ENCODE data around the gene MECP2. TPM values are rescaled to one million over a fixed set of nuclear protein-coding genes. Genes with fewer than 3 reads are reported as not detected.

Gene MECP2
- polyA plus RNA-seq, 2 of the 4 experiments (the other 2 are of a cell fraction): 17.7 to 19.2 TPM

DNA sequence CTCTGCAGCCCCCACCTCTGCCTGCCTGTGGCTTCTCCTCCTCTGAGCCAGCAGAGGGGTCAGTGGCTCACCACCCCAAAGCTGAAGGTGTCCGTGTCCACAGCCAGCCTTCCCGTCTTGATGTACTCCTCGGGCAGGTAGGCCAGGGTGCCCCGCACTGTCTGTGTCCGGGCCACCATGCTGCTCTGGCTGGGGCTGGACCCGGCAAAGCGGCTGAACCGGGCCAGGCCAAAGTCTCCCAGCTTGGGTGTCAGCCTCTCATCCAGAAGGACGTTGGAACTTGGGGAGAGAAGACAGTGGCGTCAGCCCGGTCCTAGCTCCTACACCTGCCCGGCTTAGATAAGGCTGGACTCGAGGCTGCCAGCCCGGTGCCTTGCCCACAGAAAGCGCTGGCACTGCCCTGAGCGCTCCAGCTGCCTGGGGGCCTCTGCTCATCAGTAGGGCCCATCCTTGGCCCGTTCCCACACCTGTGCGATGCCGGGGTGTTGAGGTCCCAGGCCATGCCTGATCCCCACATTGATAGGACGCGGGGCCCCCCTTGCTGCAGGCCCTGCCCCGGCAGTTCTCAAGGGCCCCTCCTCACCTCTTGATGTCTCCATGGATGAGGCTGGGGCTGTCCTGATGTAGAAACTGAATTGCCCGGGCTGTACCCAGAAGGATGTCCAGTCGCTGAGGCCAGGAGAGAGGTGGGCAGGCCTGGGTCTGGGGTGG, 81.0 kb downstream of the MECP2 start:
- DNase-seq (ENCODE audit: low read depth in 1 of 2, low spot score in 1 of 2) (no peak), FAIRE-seq (no peak), ATAC-seq (no peak)
- Histone ChIP-seq H3K4me2 (no peak overlapping the region), H3K4me3 (no peak overlapping the region), H3K4me1 (peaks cover 26% of the 10 kb centered on the region), H3K27ac (peak overlapping the region in 1 of 2 experiments; percentile 7; a peak in 1 of 6 replicates), H3K9me3 (no peaks in the 10 kb centered on the region)
- WGBS (ENCODE audit: missing lambda C conversion rate): 90% methylated on average over 13 of the region's 24 CpGs
- ChIA-PET CTCF (interaction anchor here (1.2 to 3.5 kb wide), 3 partner anchors 10 to 30 kb away, joined by 3 to 11 read pairs (median 3); no protein-coding TSS in a partner anchor), POLR2A (no interaction called here)
- no peak for TF ChIP-seq HOXA7 (CRISPR knock-in tag; IDR thresholded peaks at IDR 0.05)
- TF ChIP-seq NFE2L2 (conservative IDR thresholded peaks at IDR 0.05; ENCODE audit: low read length): no peak
- no peak for TF ChIP-seq TP53 (CRISPR knock-in tag; IDR thresholded peaks at IDR 0.05)
- TF ChIP-seq BHLHE40 (IDR thresholded peaks at IDR 0.05; ENCODE audit: low read depth, low read length): no peak
- no peak for TF ChIP-seq SMC3 (IDR thresholded peaks at IDR 0.05)
- no peak for TF ChIP-seq ATOH8 (CRISPR knock-in tag; IDR thresholded peaks at IDR 0.05; ENCODE audit: low read depth)
- TF ChIP-seq HOXB5 (CRISPR knock-in tag; IDR thresholded peaks at IDR 0.05): no peak
- TF ChIP-seq KDM5A (IDR thresholded peaks at IDR 0.05): no peak
- TF ChIP-seq HEYL (CRISPR knock-in tag; IDR thresholded peaks at IDR 0.05): no peak
- no peak for TF ChIP-seq HOXB13 (CRISPR knock-in tag; IDR thresholded peaks at IDR 0.05; ENCODE audit: low read depth)
- no peak for TF ChIP-seq CHD2 (IDR thresholded peaks at IDR 0.05; ENCODE audit: low read length, partially characterized antibody)
- TF ChIP-seq CBX8 (IDR thresholded peaks at IDR 0.05): no peak
- TF ChIP-seq, protein P1, sequence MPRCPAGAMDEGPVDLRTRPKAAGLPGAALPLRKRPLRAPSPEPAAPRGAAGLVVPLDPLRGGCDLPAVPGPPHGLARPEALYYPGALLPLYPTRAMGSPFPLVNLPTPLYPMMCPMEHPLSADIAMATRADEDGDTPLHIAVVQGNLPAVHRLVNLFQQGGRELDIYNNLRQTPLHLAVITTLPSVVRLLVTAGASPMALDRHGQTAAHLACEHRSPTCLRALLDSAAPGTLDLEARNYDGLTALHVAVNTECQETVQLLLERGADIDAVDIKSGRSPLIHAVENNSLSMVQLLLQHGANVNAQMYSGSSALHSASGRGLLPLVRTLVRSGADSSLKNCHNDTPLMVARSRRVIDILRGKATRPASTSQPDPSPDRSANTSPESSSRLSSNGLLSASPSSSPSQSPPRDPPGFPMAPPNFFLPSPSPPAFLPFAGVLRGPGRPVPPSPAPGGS (IDR thresholded peaks at IDR 0.05): no peak
- no peak for TF ChIP-seq NPAS2 (CRISPR knock-in tag; IDR thresholded peaks at IDR 0.05; ENCODE audit: borderline replicate concordance)
- TF ChIP-seq, protein P2, sequence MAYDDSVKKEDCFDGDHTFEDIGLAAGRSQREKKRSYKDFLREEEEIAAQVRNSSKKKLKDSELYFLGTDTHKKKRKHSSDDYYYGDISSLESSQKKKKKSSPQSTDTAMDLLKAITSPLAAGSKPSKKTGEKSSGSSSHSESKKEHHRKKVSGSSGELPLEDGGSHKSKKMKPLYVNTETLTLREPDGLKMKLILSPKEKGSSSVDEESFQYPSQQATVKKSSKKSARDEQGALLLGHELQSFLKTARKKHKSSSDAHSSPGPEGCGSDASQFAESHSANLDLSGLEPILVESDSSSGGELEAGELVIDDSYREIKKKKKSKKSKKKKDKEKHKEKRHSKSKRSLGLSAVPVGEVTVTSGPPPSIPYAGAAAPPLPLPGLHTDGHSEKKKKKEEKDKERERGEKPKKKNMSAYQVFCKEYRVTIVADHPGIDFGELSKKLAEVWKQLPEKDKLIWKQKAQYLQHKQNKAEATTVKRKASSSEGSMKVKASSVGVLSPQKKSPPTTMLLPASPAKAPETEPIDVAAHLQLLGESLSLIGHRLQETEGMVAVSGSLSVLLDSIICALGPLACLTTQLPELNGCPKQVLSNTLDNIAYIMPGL (CRISPR knock-in tag; IDR thresholded peaks at IDR 0.05; ENCODE audit: borderline replicate concordance): no peak
- no peak for TF ChIP-seq MYC (IDR thresholded peaks at IDR 0.05; ENCODE audit: borderline replicate concordance, low read length)

DNA sequence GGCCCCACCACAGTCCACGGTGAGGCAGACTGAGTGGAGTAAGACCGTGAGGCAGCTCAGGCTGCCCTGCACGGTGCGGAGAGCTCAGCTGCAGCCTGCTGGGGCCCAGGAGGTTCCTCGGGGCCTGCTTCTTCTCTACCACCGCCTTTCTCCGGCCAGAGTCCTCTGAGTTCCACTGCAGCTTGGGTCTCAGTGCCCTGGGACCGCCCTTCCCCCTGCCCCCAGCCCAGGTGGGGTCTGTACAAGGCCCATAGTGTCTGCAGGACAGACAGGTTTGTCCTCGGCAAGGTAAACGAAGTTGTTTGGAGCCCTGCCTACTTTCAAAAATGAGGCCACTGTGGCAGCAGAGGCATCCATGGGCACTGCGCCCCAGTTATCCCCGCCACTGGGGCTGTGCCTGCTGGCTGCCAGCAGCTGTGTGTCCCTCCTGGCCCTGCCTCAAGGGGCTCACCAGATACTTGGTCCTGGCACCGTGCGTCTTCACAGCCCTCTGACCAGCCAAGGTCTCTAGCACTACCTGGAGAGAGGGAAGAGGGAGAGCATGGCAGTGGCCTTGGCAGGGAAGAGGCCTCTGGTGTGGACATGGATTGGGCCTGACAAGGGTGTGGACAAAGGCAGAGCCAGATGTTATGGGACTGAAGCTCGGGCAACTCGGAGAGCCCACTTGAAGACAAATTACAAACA, 81.8 kb downstream of the MECP2 start:
- Histone ChIP-seq H3K4me1 (peaks cover 21% of the 10 kb centered on the region), H3K4me2 (no peak overlapping the region), H3K27ac (peak overlapping the region in 1 of 2 experiments; percentile 27; a peak in 1 of 6 replicates), H3K4me3 (no peak overlapping the region), H3K9me3 (no peaks in the 10 kb centered on the region)
- no peak for DNase-seq (ENCODE audit: low read depth in 1 of 2, low spot score in 1 of 2)
- TF ChIP-seq RNF2 (IDR thresholded peaks at IDR 0.05; ENCODE audit: borderline replicate concordance, low read depth): no peak
- TF ChIP-seq HOXA7 (CRISPR knock-in tag; IDR thresholded peaks at IDR 0.05): no peak
- no peak for TF ChIP-seq CHD4 (IDR thresholded peaks at IDR 0.05; ENCODE audit: borderline replicate concordance)
- TF ChIP-seq, protein P3, sequence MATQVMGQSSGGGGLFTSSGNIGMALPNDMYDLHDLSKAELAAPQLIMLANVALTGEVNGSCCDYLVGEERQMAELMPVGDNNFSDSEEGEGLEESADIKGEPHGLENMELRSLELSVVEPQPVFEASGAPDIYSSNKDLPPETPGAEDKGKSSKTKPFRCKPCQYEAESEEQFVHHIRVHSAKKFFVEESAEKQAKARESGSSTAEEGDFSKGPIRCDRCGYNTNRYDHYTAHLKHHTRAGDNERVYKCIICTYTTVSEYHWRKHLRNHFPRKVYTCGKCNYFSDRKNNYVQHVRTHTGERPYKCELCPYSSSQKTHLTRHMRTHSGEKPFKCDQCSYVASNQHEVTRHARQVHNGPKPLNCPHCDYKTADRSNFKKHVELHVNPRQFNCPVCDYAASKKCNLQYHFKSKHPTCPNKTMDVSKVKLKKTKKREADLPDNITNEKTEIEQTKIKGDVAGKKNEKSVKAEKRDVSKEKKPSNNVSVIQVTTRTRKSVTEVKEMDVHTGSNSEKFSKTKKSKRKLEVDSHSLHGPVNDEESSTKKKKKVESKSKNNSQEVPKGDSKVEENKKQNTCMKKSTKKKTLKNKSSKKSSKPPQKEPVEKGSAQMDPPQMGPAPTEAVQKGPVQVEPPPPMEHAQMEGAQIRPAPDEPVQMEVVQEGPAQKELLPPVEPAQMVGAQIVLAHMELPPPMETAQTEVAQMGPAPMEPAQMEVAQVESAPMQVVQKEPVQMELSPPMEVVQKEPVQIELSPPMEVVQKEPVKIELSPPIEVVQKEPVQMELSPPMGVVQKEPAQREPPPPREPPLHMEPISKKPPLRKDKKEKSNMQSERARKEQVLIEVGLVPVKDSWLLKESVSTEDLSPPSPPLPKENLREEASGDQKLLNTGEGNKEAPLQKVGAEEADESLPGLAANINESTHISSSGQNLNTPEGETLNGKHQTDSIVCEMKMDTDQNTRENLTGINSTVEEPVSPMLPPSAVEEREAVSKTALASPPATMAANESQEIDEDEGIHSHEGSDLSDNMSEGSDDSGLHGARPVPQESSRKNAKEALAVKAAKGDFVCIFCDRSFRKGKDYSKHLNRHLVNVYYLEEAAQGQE (IDR thresholded peaks at IDR 0.05): no peak
- TF ChIP-seq ZC3H11A (IDR thresholded peaks at IDR 0.05): no peak
- TF ChIP-seq, protein P4, sequence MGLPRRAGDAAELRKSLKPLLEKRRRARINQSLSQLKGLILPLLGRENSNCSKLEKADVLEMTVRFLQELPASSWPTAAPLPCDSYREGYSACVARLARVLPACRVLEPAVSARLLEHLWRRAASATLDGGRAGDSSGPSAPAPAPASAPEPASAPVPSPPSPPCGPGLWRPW (IDR thresholded peaks at IDR 0.05): no peak
- TF ChIP-seq PHF8 (IDR thresholded peaks at IDR 0.05; ENCODE audit: borderline replicate concordance, low read depth): no peak
- TF ChIP-seq TP53 (CRISPR knock-in tag; IDR thresholded peaks at IDR 0.05): no peak
- TF ChIP-seq HEYL (CRISPR knock-in tag; IDR thresholded peaks at IDR 0.05): no peak
- TF ChIP-seq CBX8 (IDR thresholded peaks at IDR 0.05): no peak
- TF ChIP-seq ZNF302 (CRISPR knock-in tag; IDR thresholded peaks at IDR 0.05): no peak
- no peak for TF ChIP-seq FOXS1 (CRISPR knock-in tag; IDR thresholded peaks at IDR 0.05)
- ATAC-seq: no peak
- CTCF ChIA-PET: interaction anchor here (1.2 to 2.3 kb wide), 3 partner anchors 11 to 37 kb away, joined by 3 to 7 read pairs (median 3); no protein-coding TSS in a partner anchor
- POLR2A ChIA-PET: no interaction called here
- 92% methylated on average over 12 of the region's 16 CpGs for WGBS (ENCODE audit: missing lambda C conversion rate)
- no peak for FAIRE-seq
